Measurements from ENCODE around the gene PRDM5.

The PRDM5 gene

GRCh38 chr4:120718979-120719566 is 203.5 kb downstream of the PRDM5 start:
- no peak overlapping the region for H3K27ac ChIP-seq
- TF ChIP-seq CTCF (IDR thresholded peaks at IDR 0.05) (peak; percentile 79), ZFX (IDR thresholded peaks at IDR 0.05; ENCODE audit: borderline replicate concordance) (no peak)

DNA sequence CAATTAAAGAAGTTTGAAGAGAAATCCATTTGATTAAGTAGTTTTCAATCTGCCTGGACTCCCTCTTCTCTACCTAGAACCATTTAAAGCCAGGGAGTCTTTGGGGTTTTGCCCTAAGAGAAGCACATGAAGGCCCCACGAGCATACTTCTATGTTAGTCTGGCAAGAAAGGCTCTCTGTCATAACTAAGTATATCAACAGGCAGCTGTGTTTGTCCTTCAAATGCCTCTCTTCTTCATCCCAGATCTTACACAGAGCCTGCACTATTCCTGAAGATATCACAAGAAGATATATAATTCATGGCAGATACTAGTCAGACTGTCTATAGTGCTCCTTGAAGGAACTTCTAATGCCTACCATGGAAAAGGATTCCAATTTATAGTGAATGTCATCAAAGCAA is 206.2 kb downstream of the PRDM5 start:
- H3K27ac ChIP-seq, result no peak overlapping the region
- TF ChIP-seq ZFX (IDR thresholded peaks at IDR 0.05; ENCODE audit: borderline replicate concordance) (no peak), CTCF (IDR thresholded peaks at IDR 0.05) (no peak)

DNA sequence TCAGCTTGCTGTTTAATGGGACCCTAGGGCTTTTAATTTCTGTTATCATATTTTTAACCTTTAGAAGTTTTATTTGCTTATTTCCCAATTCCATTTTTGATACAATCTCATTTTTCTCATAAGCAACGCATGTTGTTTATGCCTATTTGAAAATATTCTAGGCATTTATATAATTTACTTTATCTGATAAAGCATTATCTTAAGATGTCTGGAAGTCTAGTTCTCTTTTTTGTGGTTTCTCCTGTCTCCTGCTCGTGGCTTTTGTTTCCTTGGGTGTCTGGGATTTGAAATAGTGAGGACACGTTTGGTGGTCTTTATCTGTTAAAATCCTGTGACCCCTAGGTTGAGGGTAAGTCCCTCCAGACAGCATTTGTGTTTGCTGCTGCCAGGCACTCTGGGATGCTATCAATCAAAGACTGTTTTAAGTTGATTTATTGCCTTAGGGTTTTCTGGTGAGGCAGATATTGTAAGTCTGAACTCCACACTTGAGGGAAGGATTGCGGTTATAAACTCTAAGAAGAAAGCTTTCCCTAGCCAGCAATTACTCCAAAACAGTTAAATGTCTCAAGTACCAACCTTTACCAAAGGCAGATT is 208.0 kb downstream of the PRDM5 start:
- no peak overlapping the region for H3K27ac ChIP-seq
- TF ChIP-seq CTCF (IDR thresholded peaks at IDR 0.05) (no peak), ZFX (IDR thresholded peaks at IDR 0.05; ENCODE audit: borderline replicate concordance) (no peak)

DNA sequence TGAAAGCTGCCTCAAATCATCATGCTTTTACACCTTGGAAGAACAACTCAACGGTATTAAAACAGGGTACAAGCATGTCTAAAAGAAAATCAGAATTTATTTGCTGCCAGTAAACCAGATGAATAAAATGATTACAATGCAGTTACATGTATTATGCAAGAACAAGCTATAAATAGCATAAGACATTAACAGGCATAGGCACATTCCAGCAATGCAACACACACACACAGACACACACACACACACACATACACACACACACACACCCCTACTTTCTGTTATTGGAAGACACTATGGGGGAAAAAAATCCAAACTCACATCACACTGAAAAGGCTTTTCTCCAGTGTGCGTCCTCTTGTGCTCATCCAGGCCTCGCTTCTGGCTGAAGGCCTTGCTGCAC is 212.5 kb downstream of the PRDM5 start:
- TF ChIP-seq ZFX (IDR thresholded peaks at IDR 0.05; ENCODE audit: borderline replicate concordance) (no peak), CTCF (IDR thresholded peaks at IDR 0.05) (no peak)
- no peak overlapping the region for H3K27ac ChIP-seq

GRCh38 chr4:120704538-120704937 is 218.0 kb downstream of the PRDM5 start:
- no peak overlapping the region for H3K27ac ChIP-seq
- TF ChIP-seq CTCF (IDR thresholded peaks at IDR 0.05) (no peak), ZFX (IDR thresholded peaks at IDR 0.05; ENCODE audit: borderline replicate concordance) (no peak)

DNA sequence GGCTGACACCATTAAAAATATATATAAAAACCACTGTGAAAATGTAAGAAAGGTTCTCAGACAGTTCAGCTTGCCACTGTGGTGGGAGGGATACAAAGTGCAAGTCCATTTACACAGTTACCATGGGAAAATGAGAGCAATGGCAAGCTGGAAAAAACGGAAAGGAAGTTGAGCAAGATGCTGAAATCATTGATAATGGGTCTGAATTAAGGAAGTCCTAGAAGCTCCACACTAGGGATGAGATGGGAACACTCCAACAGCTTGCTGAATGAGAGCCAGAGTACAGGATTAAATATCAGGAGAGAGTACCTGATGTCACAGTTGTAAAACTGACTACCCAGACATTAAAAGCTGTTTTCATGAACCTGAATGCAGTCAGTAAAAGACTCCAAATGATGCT is 218.6 kb downstream of the PRDM5 start:
- TF ChIP-seq ZFX (IDR thresholded peaks at IDR 0.05; ENCODE audit: borderline replicate concordance) (no peak), CTCF (IDR thresholded peaks at IDR 0.05) (no peak)

GRCh38 chr4:120699354-120699753 is 223.2 kb downstream of the PRDM5 start:
- TF ChIP-seq ZFX (IDR thresholded peaks at IDR 0.05; ENCODE audit: borderline replicate concordance) (no peak), CTCF (IDR thresholded peaks at IDR 0.05) (no peak)
- no peak overlapping the region for H3K27ac ChIP-seq

More for the DNA sequence above, 218.6 kb downstream of the PRDM5 start:
- no peak overlapping the region for H3K27ac ChIP-seq

Measured in 22Rv1 (cell line).